Spleen (tissue), 7 donors: ENCODE measurements around the gene BBIP1.

Experiments
- POLR2A ChIP-seq, 3 donors: fragments of 450-650 bp; IDR thresholded peaks; one replicate each; pipeline ENCODE4 v1.5.1; 2017; ENCODE audit warnings: antibody characterized with exemption in 3 of 3, mild to moderate bottlenecking in 1 of 3
- POLR2AphosphoS5 ChIP-seq, 3 donors: sonication (generic); formaldehyde crosslinking; IDR thresholded peaks; one replicate each; pipeline ENCODE4 v1.5.1; 2017; ENCODE audit warnings: antibody characterized with exemption in 3 of 3
- TF ChIP-seq, protein P1 (sequence below), 11 experiments: fragments of 200-600 bp in 7 of 11; fragments of 450-650 bp in 4 of 11; sonication (generic) in 4 of 11; IDR thresholded peaks in 8 of 11; conservative IDR thresholded peaks in 3 of 11; 1 replicate in 7 of 11; 2 replicates in 4 of 11; pipeline versions ENCODE4 v1.4.0 to v1.8.0; 2016 to 2021; ENCODE audit warnings: antibody characterized with exemption in 11 of 11, inconsistent platforms in 4 of 11, mild to moderate bottlenecking in 1 of 11
- donor health status: DM: no; HTN: no; CAD: no; lungs with moderate emphysema.
- donor health status: DM: no; HTN: no; CAD: no.
- donor health status: DM: no; HTN: no; CAD: no.

DNA sequence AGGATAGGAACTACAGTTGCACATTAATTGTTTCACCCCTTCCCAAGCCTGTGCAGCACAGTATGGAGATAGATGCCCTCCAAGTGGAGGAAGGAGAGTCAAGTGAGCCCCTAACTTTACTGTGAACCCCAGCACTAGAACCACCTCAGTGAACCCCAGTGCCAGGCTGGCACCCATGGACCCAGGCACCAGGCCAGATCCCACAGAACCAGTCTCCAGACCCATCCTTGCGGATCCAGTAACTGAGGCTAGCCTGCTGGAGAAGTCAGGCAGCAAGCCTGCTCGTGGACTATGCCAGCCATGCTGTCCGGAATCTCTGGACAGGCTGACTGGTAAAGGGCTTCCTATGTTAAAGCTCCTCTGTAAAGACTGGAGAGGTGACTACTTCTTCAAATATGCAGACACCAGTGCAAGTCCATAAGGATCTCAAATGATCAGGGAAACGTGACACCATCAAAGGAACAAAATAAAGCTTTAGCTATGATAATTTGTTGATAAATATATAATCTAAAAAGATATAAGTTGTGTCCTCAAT, 28.1 kb upstream of the BBIP1 start:
- TF ChIP-seq, protein P1, sequence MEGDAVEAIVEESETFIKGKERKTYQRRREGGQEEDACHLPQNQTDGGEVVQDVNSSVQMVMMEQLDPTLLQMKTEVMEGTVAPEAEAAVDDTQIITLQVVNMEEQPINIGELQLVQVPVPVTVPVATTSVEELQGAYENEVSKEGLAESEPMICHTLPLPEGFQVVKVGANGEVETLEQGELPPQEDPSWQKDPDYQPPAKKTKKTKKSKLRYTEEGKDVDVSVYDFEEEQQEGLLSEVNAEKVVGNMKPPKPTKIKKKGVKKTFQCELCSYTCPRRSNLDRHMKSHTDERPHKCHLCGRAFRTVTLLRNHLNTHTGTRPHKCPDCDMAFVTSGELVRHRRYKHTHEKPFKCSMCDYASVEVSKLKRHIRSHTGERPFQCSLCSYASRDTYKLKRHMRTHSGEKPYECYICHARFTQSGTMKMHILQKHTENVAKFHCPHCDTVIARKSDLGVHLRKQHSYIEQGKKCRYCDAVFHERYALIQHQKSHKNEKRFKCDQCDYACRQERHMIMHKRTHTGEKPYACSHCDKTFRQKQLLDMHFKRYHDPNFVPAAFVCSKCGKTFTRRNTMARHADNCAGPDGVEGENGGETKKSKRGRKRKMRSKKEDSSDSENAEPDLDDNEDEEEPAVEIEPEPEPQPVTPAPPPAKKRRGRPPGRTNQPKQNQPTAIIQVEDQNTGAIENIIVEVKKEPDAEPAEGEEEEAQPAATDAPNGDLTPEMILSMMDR (IDR thresholded peaks at IDR 0.05 in 8 of 11, conservative IDR thresholded peaks at IDR 0.05 in 3 of 11): no peak
- TF ChIP-seq POLR2A (IDR thresholded peaks at IDR 0.05) (no peak), POLR2AphosphoS5 (IDR thresholded peaks at IDR 0.05) (no peak)
